Kidney tubule cell (primary cell): Measurements from ENCODE around the gene IPO11.
"Not testable (repeated sequence)": the region's sequence is repeated elsewhere in the genome, so short reads cannot be mapped to it uniquely, and the experiment has no call there.

Source experiments
- DNase-seq: peaks from one replicate; pipeline ENCODE4 v3.0.0-alpha.2; 2018; ENCODE audit warnings: low spot score

Gene IPO11

GRCh38 chr5:62649025-62649424 lies 236.5 kb downstream of the IPO11 start:
- no peak for DNase-seq

GRCh38 chr5:62649476-62650113 lies 237.0 kb downstream of the IPO11 start:
- peak; percentile 19 for DNase-seq

GRCh38 chr5:62650197-62650596 lies 237.6 kb downstream of the IPO11 start:
- DNase-seq = no peak

GRCh38 chr5:62652225-62652624 lies 239.7 kb downstream of the IPO11 start:
- DNase-seq = no peak

GRCh38 chr5:62653001-62653863 lies 240.7 kb downstream of the IPO11 start:
- no peak for DNase-seq

- no peak for DNase-seq
These were observed 241.5 kb downstream of the IPO11 start for GRCh38 chr5:62653864-62654575.

GRCh38 chr5:62657772-62658171 lies 245.2 kb downstream of the IPO11 start:
- not testable (repeated sequence) for DNase-seq

- no peak for DNase-seq
These were observed 248.6 kb downstream of the IPO11 start for GRCh38 chr5:62661126-62661525.

GRCh38 chr5:62662521-62662920 lies 250.0 kb downstream of the IPO11 start:
- DNase-seq = no peak

GRCh38 chr5:62671479-62671878 lies 258.9 kb downstream of the IPO11 start:
- peak; percentile 26 for DNase-seq

- not testable (repeated sequence) for DNase-seq
These were observed 264.0 kb downstream of the IPO11 start for GRCh38 chr5:62676596-62676995.
